ENCODE data around the gene BAZ2B. TPM values are rescaled to one million over a fixed set of nuclear protein-coding genes. Genes with fewer than 3 reads are reported as not detected.

BAZ2B gene
- total RNA-seq, 1 donor from 2014 or later, result 226 TPM

DNA sequence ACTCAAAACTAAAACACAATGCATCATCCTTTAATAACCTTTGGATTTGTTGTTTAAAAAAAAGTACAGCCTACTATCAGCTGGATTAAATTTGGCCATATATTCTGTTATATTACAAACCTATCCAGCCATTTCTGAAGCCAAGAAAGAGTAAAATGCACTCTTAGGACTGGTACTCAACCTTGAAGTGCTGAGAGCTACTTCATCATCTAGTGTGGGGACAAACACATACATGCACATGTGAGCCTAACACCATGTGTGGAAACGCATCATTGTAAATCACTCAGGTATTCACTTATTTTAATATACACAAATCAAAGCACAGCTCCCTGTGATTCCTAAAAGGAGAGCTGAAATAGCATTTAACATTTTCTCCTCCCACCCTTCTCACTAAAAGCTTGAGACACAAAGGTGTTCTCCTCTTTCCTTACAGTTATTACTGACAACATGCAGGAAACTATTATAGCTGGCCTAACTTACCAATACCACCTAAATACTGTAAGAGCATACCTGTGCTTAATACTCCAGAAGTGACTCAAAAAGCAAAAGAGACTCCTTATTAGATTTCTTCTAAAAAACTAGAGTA is 7.5 kb downstream of the BAZ2B start:
- Mint-ChIP-seq H3K27me3 (ENCODE audit: unreplicated experiment) (peaks cover 5% of the 10 kb centered on the region), H3K4me3 (ENCODE audit: unreplicated experiment) (peak overlapping the region; percentile 76), H3K27ac (ENCODE audit: unreplicated experiment) (peak overlapping the region; percentile 39), H3K4me1 (ENCODE audit: low read depth, unreplicated experiment) (peaks cover 41% of the 10 kb centered on the region), H3K9me3 (ENCODE audit: unreplicated experiment) (peaks cover 11% of the 10 kb centered on the region), H3K36me3 (ENCODE audit: unreplicated experiment) (no peaks in the 10 kb centered on the region)
- TF ChIP-seq, protein P1, sequence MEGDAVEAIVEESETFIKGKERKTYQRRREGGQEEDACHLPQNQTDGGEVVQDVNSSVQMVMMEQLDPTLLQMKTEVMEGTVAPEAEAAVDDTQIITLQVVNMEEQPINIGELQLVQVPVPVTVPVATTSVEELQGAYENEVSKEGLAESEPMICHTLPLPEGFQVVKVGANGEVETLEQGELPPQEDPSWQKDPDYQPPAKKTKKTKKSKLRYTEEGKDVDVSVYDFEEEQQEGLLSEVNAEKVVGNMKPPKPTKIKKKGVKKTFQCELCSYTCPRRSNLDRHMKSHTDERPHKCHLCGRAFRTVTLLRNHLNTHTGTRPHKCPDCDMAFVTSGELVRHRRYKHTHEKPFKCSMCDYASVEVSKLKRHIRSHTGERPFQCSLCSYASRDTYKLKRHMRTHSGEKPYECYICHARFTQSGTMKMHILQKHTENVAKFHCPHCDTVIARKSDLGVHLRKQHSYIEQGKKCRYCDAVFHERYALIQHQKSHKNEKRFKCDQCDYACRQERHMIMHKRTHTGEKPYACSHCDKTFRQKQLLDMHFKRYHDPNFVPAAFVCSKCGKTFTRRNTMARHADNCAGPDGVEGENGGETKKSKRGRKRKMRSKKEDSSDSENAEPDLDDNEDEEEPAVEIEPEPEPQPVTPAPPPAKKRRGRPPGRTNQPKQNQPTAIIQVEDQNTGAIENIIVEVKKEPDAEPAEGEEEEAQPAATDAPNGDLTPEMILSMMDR (IDR thresholded peaks at IDR 0.05; ENCODE audit: partially characterized antibody, unreplicated experiment), result no peak
- no peak for DNase-seq

DNA sequence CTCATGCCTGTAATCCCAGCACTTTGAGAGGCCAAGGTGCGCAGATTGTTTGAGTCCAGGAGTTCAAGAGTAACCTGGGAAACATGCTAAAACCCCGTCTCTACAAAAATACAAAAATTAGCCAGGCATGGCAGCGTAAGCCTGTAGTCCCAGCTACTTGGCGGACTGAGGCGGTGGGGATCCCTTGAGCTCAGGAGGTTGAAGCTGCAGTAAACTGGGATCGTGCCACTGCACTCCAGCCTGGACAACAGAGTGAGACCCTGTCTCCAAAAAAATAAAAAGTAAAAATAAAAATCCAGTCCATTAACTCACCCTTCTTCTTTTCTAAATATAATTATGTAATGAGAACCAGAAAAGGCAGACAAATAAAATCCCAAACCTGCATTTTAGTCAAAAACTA is 8.2 kb downstream of the BAZ2B start:
- DNase-seq, result no peak
- H3K27ac Mint-ChIP-seq (ENCODE audit: unreplicated experiment), result no peak overlapping the region
- H3K4me1 Mint-ChIP-seq (ENCODE audit: low read depth, unreplicated experiment), result peaks cover 44% of the 10 kb centered on the region
- TF ChIP-seq, protein P1 (IDR thresholded peaks at IDR 0.05; ENCODE audit: partially characterized antibody, unreplicated experiment), result no peak
- peaks cover 11% of the 10 kb centered on the region for H3K9me3 Mint-ChIP-seq (ENCODE audit: unreplicated experiment)
- H3K36me3 Mint-ChIP-seq (ENCODE audit: unreplicated experiment), result no peaks in the 10 kb centered on the region
- peaks cover 5% of the 10 kb centered on the region for H3K27me3 Mint-ChIP-seq (ENCODE audit: unreplicated experiment)
- peak overlapping the region; percentile 60 for H3K4me3 Mint-ChIP-seq (ENCODE audit: unreplicated experiment)

DNA sequence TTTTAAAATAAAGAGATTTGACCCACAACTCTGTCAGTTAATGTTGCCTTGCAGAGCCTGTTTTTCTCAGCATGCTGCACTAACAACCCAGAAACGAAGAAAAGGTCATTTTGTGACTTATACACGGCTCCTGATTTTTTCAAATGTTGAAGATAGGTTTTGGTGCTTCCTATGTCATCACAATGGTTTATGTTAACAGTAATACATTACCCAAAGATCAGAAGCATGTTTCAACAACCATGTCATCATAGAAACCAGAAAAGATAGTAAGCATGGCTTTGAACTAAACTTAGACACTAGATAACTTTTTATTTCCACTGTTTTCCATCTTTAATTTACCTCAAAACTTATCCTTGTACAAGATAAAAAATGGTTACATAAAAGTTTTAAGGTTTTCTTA is 10.1 kb downstream of the BAZ2B start:
- DNase-seq, result no peak

DNA sequence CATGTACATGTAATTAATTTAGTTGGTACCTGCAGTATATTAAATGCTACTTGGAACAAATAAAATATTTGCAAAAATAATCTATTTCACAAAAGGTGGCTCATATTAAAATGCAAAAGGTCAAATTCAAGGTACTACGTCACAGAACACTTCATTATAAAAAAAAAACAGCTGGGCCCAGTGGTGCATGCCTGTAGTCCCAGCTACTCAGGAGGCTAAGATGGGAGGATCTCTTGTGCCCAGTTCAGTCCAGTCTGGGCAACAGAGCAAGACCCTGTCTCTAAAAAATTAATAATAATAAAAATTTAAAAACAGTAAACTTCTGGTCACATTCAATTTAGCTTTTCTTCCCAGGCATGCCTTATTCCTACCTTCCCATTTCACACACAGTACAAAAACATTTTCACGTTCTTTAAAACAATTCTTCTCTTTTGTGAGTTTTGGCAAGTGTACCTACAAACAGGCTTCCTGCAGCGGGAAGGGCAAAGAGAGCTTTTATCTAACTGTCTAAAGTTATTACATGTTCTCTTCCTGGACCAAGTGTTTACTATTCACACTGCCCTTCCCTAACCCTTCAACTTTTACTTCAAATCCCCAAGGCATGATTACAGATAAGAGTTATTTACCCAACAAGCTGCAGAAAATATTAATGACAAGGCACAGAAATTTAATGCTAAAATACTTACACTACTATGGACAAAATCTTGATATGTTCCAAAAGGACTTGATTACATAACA is 10.7 kb downstream of the BAZ2B start:
- Mint-ChIP-seq H3K27me3 (ENCODE audit: unreplicated experiment) (no peaks in the 10 kb centered on the region), H3K36me3 (ENCODE audit: unreplicated experiment) (no peaks in the 10 kb centered on the region), H3K9me3 (ENCODE audit: unreplicated experiment) (peaks cover 3% of the 10 kb centered on the region), H3K27ac (ENCODE audit: unreplicated experiment) (peak overlapping the region; percentile 4), H3K4me1 (ENCODE audit: low read depth, unreplicated experiment) (peaks cover 36% of the 10 kb centered on the region), H3K4me3 (ENCODE audit: unreplicated experiment) (no peak overlapping the region)
- DNase-seq, result no peak
- TF ChIP-seq, protein P1 (IDR thresholded peaks at IDR 0.05; ENCODE audit: partially characterized antibody, unreplicated experiment), result no peak

More for the DNA sequence above, 10.1 kb downstream of the BAZ2B start:
- Mint-ChIP-seq H3K27ac (ENCODE audit: unreplicated experiment) (no peak overlapping the region), H3K27me3 (ENCODE audit: unreplicated experiment) (no peaks in the 10 kb centered on the region), H3K9me3 (ENCODE audit: unreplicated experiment) (peaks cover 3% of the 10 kb centered on the region), H3K4me1 (ENCODE audit: low read depth, unreplicated experiment) (peaks cover 36% of the 10 kb centered on the region), H3K4me3 (ENCODE audit: unreplicated experiment) (no peak overlapping the region), H3K36me3 (ENCODE audit: unreplicated experiment) (no peaks in the 10 kb centered on the region)
- TF ChIP-seq, protein P1 (IDR thresholded peaks at IDR 0.05; ENCODE audit: partially characterized antibody, unreplicated experiment), result no peak

DNA sequence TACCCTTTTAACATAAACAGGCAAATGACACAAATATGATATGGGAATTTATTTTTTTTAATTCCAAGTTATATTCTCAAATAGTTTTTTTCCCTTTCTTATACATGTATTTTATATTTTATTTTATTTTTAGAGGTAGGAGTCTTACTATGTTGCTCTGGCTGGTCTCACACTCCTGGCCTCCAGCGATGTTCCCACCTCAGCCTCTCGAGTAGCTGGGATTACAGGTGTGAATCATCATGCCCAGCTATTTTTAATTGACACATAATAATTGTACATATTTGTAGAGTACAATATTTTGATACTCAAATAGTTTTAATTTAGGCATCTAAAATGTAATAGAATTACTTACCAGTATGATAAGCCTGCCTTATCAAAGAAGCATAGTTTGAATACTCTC is 12.2 kb downstream of the BAZ2B start:
- Mint-ChIP-seq H3K4me3 (ENCODE audit: unreplicated experiment) (no peak overlapping the region), H3K36me3 (ENCODE audit: unreplicated experiment) (no peaks in the 10 kb centered on the region), H3K27me3 (ENCODE audit: unreplicated experiment) (no peaks in the 10 kb centered on the region), H3K9me3 (ENCODE audit: unreplicated experiment) (peaks cover 3% of the 10 kb centered on the region), H3K27ac (ENCODE audit: unreplicated experiment) (no peak overlapping the region), H3K4me1 (ENCODE audit: low read depth, unreplicated experiment) (peaks cover 25% of the 10 kb centered on the region)
- TF ChIP-seq, protein P1 (IDR thresholded peaks at IDR 0.05; ENCODE audit: partially characterized antibody, unreplicated experiment), result no peak
- DNase-seq, result no peak
